NB4 (cell line): ENCODE measurements around the gene CCDC134.

Source experiments
- CTCF ChIP-seq: IDR thresholded peaks from one replicate; pipeline ENCODE4 v1.5.1; 2012; ENCODE audit warnings: low read depth, low read length
- MAX ChIP-seq: IDR thresholded peaks from 2 replicates; pipeline ENCODE4 v1.6.1; 2011; ENCODE audit warnings: low read depth, low read length
- POLR2A ChIP-seq: IDR thresholded peaks from 2 replicates; pipeline ENCODE4 v1.6.1; 2011; ENCODE audit warnings: mild to moderate bottlenecking; ENCODE audit not compliant: insufficient read length; ENCODE audit errors: extremely low read depth

GRCh38 chr22:41847300-41847699, 46.8 kb downstream of the CCDC134 start:
- TF ChIP-seq CTCF (no peak), POLR2A (no peak), MAX (no peak)
